GM18870 (cell line): Measurements from ENCODE around the gene HES2.
"Not testable (repeated sequence)": the region's sequence is repeated elsewhere in the genome, so short reads cannot be mapped to it uniquely, and the experiment has no call there.

ENCODE experiments used
- ATAC-seq: cut with Tn5 transposase; IDR thresholded peaks from one replicate; pipeline ENCODE4 v1.9.1; 2021; ENCODE audit warnings: moderate library complexity; ENCODE audit not compliant: unreplicated experiment

Gene HES2

GRCh38 chr1:6391951-6392808 lies 27.5 kb downstream of the HES2 start:
- ATAC-seq = no peak

GRCh38 chr1:6389971-6390370 lies 29.7 kb downstream of the HES2 start:
- no peak for ATAC-seq

- no peak for ATAC-seq
Observed at GRCh38 chr1:6386371-6386949, 33.3 kb downstream of the HES2 start.

- no peak for ATAC-seq
Observed at GRCh38 chr1:6385488-6386191, 34.1 kb downstream of the HES2 start.

GRCh38 chr1:6384962-6385361 lies 34.8 kb downstream of the HES2 start:
- ATAC-seq = no peak

GRCh38 chr1:6384135-6384534 lies 35.6 kb downstream of the HES2 start:
- no peak for ATAC-seq

- ATAC-seq = no peak
Observed at GRCh38 chr1:6380037-6380436, 39.7 kb downstream of the HES2 start.

- no peak for ATAC-seq
Observed at GRCh38 chr1:6378096-6378746, 41.5 kb downstream of the HES2 start.

- no peak for ATAC-seq
Observed at GRCh38 chr1:6373961-6374720, 45.6 kb downstream of the HES2 start.

GRCh38 chr1:6372236-6372635 lies 47.5 kb downstream of the HES2 start:
- ATAC-seq = not testable (repeated sequence)

GRCh38 chr1:6370006-6370405 lies 49.7 kb downstream of the HES2 start:
- no peak for ATAC-seq

- no peak for ATAC-seq
Observed at GRCh38 chr1:6367381-6368012, 52.2 kb downstream of the HES2 start.

GRCh38 chr1:6365047-6365446 lies 54.7 kb downstream of the HES2 start:
- ATAC-seq = no peak

GRCh38 chr1:6363085-6363884 lies 56.4 kb downstream of the HES2 start:
- ATAC-seq = not testable (repeated sequence)
